SH-SY5Y (cell line): ENCODE results near the gene ADGB.

ENCODE experiments used
- GATA2 ChIP-seq: IDR thresholded peaks from 2 replicates; pipeline ENCODE4 v1.6.1; 2011; ENCODE audit warnings: mild to moderate bottlenecking, low read depth, low read length
- GATA3 ChIP-seq: IDR thresholded peaks from 2 replicates; pipeline ENCODE4 v1.6.1; 2011; ENCODE audit warnings: low read depth, mild to moderate bottlenecking, low read length, moderate library complexity

DNA sequence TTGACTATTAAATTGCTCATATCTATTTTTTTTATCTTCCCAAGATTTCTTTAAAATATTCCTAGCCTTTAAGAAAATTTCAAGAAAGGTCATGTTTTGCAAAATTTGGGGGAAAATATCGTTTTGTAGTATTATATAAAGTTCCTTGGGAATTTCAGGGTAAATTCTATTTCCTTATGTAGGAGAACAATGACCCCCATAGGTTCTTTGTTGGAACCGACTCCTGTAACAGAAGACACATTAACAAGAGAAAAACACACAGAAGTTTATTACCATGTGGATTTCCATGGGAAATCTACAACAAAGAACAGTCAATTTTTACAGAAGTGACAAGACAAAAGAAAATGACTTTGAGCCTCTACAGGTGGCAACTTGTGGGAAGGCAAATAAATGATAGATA, 68.1 kb downstream of the ADGB start:
- TF ChIP-seq GATA2 (no peak), GATA3 (no peak)
